GM12878 (cell line): ENCODE results near the gene GCSAM. TPM values are rescaled to one million over a fixed set of nuclear protein-coding genes. Genes with fewer than 3 reads are reported as not detected.

Source experiments
- CHD1 ChIP-seq: IDR thresholded peaks from 2 replicates; pipeline ENCODE4 v1.6.1; 2012; ENCODE audit warnings: low read depth, low read length, improper control_type of control experiment
- CUX1 ChIP-seq: IDR thresholded peaks from 2 replicates; pipeline ENCODE4 v1.6.1; 2012; ENCODE audit warnings: improper control_type of control experiment, low read depth, low read length; ENCODE audit not compliant: insufficient replicate concordance
- JUND ChIP-seq: IDR thresholded peaks from 2 replicates; pipeline ENCODE4 v1.6.1; 2012; ENCODE audit warnings: low read depth, mild to moderate bottlenecking, low read length, improper control_type of control experiment, moderate library complexity
- REST ChIP-seq: IDR thresholded peaks from 2 replicates; pipeline ENCODE4 v1.6.1; 2012; ENCODE audit warnings: mild to moderate bottlenecking, low read depth, low read length
- SMARCA5 ChIP-seq: fragments of 450-650 bp; IDR thresholded peaks from 2 replicates; pipeline ENCODE4 v1.6.1; 2017; ENCODE audit warnings: mild to moderate bottlenecking
- TAF1 ChIP-seq: IDR thresholded peaks from 2 replicates; pipeline ENCODE4 v1.6.1; 2011; ENCODE audit warnings: mild to moderate bottlenecking, low read depth, low read length, borderline replicate concordance
- USF1 ChIP-seq: IDR thresholded peaks from 2 replicates; pipeline ENCODE4 v1.6.1; 2011; ENCODE audit warnings: borderline replicate concordance, low read depth, mild to moderate bottlenecking, moderate library complexity, mixed read lengths, low read length; ENCODE audit not compliant: insufficient read depth; ENCODE audit errors: extremely low read length
- USF2 ChIP-seq: IDR thresholded peaks from 2 replicates; pipeline ENCODE4 v1.6.1; 2011; ENCODE audit warnings: low read depth, low read length, improper control_type of control experiment, borderline replicate concordance
- WRNIP1 ChIP-seq: IDR thresholded peaks from 2 replicates; pipeline ENCODE4 v1.6.1; 2011; ENCODE audit warnings: low read depth, low read length, improper control_type of control experiment, borderline replicate concordance
- polyA plus RNA-seq, 11 experiments: library from polyadenylated mRNA; depleted of rRNA in 4 of 11; unstranded in 6 of 11; stranded (reverse) in 5 of 11; fragments of >200 nt; fragmentation: Nextera tagmentation in 4 of 11; fragmentation: Illumina TruSeq in 1 of 11; extraction: Ambion mirVana in 4 of 11; extraction: Trizol in 1 of 11; gene quantifications; 1 replicate in 1 of 11; 2 replicates in 10 of 11; pipeline versions ENCODE4 v1.2.1 to v1.2.3, GENCODE V29; 2011 to 2016; ENCODE audit warnings: inconsistent platforms in 2 of 11, missing spikeins in 2 of 11, low read depth in 1 of 11
- total RNA-seq, 4 experiments: library from RNA; depleted of rRNA in 3 of 4; stranded (reverse); fragments of >200 nt in 3 of 4; fragmentation: Illumina TruSeq in 1 of 4; extraction: Trizol in 1 of 4; gene quantifications; 2 replicates each; pipeline versions ENCODE4 v1.2.1 to v1.2.3, GENCODE V29; 2013 to 2021
- TF ChIP-seq, protein P1 (sequence below): IDR thresholded peaks from 2 replicates; pipeline ENCODE4 v1.6.1; 2012; ENCODE audit warnings: low read depth, low read length, improper control_type of control experiment
- TF ChIP-seq, protein P2 (sequence below): fragments of 450-650 bp; IDR thresholded peaks from 2 replicates; pipeline ENCODE4 v1.6.1; 2017; ENCODE audit warnings: mild to moderate bottlenecking, low read depth, inconsistent platforms; ENCODE audit not compliant: poor library complexity, severe bottlenecking

The GCSAM gene
- total and polyA plus RNA-seq, 10 of the 15 experiments (the other 5 are each of a cell fraction or from before 2014, with no cell fraction given): 81.5 to 407 (median 107) TPM

DNA sequence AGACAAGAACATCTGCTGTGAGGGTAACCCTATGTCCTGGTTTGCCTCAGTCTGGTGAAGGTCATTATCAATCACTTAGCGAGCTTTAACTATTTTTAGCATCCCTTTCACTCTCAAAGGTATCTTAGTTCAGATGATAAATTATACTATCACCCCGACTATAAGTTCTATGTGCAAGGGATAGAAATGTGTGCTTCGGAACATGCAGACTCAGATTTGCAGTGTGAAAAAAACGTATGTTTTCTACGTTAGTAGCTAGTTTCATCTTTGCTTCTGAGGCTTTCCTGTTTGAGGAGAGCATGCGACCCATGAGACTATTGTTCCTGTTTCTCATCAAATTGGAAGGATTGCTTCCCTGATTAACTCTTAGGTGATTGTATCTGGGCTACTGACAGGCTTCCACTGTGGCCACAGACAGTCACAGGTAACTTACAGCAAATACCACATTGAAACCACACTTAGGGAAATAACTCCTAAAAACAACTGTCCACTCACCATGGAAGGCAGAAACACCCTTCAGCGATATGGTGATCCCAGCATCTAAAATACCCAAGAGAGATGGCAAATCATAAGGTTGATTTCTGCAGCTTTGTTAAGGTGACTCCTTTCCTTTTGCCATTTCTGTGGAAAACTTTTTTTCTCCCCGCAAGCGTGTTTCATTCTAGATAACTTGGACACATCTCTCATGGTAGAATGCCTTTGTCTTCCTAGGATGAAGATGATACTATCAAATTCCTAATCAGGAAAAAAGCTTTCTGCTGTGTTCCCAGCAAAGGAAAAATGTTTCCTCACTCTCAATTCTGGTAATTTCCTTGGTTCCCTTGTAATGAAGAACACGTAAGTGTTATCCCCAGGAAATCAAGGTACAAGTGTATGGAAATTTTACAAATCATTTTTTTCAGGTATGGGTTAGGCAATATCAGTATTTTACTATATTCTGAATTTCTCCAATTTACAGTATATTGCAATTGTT is 5.2 kb downstream of the GCSAM start (continued):
- TF ChIP-seq USF2: no peak
- TF ChIP-seq SMARCA5: no peak
- peak; percentile 97 for TF ChIP-seq CUX1
- TF ChIP-seq, protein P1, sequence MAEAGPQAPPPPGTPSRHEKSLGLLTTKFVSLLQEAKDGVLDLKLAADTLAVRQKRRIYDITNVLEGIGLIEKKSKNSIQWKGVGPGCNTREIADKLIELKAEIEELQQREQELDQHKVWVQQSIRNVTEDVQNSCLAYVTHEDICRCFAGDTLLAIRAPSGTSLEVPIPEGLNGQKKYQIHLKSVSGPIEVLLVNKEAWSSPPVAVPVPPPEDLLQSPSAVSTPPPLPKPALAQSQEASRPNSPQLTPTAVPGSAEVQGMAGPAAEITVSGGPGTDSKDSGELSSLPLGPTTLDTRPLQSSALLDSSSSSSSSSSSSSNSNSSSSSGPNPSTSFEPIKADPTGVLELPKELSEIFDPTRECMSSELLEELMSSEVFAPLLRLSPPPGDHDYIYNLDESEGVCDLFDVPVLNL: no peak
- TF ChIP-seq CHD1: no peak
- no peak for TF ChIP-seq USF1
- TF ChIP-seq REST: no peak
- no peak for TF ChIP-seq JUND
- 0 out of 2 replicates have a peak, but pooled peaks have one; percentile 33 for TF ChIP-seq WRNIP1
- TF ChIP-seq, protein P2, sequence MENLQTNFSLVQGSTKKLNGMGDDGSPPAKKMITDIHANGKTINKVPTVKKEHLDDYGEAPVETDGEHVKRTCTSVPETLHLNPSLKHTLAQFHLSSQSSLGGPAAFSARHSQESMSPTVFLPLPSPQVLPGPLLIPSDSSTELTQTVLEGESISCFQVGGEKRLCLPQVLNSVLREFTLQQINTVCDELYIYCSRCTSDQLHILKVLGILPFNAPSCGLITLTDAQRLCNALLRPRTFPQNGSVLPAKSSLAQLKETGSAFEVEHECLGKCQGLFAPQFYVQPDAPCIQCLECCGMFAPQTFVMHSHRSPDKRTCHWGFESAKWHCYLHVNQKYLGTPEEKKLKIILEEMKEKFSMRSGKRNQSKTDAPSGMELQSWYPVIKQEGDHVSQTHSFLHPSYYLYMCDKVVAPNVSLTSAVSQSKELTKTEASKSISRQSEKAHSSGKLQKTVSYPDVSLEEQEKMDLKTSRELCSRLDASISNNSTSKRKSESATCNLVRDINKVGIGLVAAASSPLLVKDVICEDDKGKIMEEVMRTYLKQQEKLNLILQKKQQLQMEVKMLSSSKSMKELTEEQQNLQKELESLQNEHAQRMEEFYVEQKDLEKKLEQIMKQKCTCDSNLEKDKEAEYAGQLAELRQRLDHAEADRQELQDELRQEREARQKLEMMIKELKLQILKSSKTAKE: no peak
- no peak for TF ChIP-seq TAF1
